GM21390 (cell line): ENCODE measurements around the gene TOM1L2.
"Not testable (repeated sequence)": the region's sequence is repeated elsewhere in the genome, so short reads cannot be mapped to it uniquely, and the experiment has no call there.

Experiments used
- ATAC-seq: cut with Tn5 transposase; IDR thresholded peaks from one replicate; pipeline ENCODE4 v1.9.1; 2021; ENCODE audit not compliant: unreplicated experiment

The TOM1L2 gene

DNA sequence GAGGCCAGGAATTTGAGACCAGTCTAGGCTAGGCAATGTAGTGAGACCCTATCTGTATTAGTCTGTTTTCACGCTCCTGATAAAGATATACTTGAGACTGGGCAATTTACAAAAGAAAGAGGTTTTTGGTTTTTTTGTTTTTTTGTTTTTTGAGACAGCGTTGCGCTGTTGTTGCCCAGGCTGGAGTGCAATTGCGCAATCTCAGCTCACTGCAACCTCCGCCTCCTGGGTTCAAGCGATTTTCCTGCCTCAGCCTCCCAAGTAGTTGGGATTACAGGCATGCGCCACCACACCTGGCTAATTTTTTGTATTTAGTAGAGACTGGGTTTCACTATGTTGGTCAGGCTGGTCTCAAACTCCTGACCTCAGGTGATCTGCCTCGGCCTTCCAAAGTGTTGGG lies 23.7 kb upstream of the TOM1L2 start:
- not testable (repeated sequence) for ATAC-seq

DNA sequence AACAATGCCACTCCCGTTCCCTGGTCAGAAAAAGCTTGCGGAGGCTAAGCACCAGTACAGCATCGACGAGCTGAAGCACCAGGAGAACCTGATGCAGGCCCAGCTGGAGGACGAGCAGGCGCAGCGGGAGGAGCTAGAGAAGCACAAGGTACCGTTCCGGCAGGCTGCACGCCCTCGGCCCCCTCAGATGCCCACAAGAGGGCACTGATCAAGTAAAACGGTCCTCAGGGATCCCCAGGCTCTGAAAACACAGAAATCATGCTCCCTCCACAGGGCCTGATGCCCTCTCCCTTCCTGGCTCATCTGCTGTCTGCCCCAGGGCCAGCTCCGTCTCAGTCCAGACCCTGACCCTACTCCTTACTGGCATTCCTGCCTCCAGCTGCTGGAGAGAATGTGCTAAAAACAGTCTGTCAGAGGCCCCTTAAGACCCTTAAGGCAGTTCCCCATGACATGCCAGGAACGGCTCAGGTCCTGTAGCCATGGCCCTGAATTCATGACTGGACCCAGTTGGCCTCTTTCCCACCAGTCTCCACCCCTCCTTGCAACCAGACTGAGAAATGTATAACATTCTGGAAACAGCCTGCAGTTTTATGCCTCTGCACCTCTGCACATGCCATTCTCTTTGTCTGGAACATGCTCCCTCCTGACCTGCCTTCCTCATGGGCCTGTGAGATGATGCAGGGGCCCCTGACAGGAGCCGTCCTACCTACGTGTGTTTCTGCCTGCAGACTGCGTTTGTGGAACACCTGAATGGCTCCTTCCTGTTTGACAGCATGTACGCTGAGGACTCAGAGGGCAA lies 22.3 kb upstream of the TOM1L2 start:
- ATAC-seq: no peak

DNA sequence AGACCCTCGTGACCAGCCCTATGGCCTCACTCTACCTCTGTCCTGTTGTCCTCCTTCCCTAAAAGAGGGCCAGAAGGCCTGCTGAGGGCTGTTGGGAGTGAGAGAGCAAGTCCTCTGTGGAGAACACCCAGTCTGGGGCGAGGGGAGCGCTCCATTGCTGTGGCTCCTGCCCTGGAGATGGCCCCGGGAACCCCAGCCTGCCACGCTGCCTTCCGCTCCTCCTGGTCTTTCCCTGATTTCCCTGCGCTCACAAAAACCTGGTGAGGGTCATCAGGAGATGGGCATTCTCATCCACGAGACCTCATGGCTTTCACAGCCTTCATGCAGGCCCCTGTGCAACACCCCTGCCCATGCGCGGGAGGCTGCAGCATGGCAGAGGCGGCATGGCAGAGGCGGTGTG lies 21.7 kb upstream of the TOM1L2 start:
- no peak for ATAC-seq

DNA sequence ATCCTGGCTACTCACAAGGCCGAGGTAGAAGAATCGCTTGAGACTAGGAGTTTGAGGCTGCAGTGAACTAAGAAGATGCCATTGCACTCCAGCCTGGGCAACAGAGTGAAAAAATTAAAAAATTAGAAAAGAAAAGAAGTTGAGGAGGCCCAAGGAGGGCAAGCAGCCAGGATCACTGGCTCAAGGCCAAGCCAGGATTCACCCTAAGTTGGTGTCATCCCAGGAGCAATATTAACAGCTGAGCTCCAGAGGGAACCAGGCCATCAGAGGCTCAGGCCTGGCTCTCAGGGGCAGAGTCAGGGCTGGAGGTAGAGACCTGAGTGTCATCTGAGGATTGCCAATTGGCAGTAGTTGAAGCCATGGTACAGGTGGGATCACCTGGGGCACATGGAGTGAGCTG lies 21.2 kb upstream of the TOM1L2 start:
- ATAC-seq: no peak

DNA sequence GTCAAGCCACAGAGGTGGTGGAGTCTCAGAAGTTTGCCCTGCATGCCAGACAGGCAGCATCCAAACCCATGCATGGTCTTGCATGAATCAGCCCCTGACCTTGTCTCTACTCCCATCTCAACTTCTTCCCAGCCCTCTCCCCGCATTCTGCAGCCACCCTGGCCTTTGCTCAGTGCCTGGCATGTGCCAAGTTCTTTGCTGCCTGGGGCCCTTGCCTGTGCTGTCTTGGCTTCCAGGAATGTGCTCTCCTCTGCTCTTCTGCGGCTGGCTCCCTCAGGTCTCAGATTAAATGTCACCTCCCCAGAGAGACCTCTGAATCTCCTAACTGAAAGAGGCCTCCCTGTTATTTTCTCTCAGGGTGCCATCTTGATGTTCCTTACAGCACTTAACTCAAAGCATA lies 18.1 kb upstream of the TOM1L2 start:
- ATAC-seq: no peak

DNA sequence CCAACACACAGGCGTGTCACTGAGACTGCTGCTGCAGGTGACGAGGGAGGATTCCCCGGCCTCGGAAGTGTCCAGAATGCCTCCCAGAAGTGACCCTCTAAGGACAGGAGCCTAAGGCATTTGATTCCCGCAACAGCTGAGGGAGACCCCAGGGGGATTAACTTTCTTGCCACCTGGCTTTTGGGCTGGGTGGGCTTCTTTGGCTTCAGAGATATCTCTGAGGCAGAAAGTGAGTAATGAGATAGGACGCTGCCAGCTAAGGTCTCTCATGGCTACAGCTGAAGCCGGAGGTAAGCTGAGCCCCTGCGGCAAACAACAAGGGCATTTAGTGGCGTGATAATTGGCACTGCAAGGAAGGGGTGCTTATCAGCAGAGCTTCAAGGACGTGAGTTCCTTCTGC lies 17.4 kb upstream of the TOM1L2 start:
- no peak for ATAC-seq

DNA sequence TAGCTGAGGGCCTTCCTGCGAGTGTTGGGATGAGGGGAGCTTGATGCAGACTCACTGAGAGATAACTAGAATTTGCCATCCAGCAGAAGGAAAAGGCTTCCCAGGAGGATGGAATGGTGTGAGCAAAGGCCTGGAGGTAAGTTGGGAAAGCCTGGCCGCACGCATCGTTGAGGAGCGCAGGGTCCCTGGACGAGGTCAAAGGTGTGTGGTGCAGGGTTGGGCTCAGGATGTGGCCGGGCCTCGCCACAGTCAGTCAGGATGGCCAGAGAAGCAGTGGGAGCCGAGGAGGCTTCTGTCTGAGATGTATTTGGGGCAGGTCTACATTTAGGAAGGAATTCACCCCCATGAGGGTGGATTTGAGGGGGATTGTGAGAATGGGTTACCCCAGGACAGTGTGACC lies 16.9 kb upstream of the TOM1L2 start:
- ATAC-seq: no peak

DNA sequence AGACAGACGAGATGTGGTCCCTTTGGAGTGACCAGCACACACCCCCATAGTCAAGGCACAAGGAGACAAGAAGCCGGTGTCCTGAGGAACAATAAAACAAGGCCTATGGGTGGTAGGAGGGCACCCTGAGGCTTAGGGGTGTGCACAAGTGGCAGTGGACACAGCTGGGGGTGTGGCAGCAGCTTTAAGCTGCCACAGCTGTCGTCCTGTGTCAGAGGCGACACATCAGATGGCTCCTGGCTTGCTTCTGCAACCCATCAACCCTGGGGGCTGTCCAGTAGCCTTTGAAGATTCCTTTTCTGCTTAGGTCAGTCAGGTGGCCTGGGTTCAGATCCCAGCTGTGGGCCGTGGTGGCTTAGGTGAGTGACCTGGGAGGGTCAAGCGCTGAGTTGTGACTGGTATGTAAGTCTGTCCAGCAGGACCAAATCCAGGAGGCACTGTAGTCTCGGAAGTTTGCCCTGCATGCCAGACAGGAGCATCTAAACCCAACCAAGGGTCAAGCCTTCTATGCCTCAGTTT lies 16.3 kb upstream of the TOM1L2 start:
- no peak for ATAC-seq

DNA sequence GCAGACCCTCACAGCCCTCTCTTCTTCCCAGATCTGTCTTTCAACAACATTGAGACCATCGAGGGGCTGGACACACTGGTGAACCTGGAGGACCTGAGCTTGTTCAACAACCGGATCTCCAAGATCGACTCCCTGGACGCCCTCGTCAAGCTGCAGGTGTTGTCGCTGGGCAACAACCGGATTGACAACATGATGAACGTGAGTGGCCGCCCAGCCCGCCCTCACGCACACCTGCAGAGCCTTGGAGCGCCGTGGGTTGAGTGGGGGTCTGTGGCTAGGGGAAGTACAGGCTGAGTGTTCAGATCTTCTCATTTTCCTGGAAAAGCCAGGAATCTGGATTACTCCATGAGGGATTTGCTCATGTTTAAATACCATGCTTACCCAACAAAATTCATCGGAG lies 15.7 kb upstream of the TOM1L2 start:
- ATAC-seq: no peak

DNA sequence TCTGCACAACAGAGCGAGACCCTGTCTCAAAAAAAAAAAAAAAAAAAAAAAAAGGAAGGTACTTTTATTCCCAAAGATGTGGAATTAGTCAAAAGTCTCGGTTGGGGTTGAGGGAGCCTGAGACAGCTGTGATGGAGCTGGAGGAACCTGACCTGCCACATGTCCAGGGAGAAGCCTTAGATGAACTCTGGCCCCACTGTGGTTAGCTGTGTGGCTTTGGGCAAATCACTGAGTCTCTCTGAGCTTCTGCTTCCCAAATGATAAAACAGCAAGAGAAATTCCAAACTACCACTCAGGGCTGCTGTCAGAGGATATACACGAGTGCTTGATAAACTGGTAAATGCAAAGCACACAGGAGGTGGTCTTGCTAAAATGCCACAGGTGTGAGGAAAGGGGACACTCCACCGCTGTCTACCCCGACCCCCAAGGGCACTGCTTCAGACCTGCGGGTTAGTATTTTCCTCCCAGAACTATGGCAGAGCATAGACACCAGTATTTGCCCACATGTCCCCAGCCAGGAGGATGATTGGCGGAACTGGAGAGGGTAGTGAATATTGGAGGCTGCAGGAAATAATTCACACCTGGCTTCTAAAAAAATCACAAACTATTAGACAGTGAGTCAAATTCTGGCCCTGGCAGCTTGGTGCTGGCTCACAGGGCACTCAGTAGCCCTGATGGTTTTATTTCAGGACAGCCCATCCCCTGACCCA lies 15.1 kb upstream of the TOM1L2 start:
- no peak for ATAC-seq

DNA sequence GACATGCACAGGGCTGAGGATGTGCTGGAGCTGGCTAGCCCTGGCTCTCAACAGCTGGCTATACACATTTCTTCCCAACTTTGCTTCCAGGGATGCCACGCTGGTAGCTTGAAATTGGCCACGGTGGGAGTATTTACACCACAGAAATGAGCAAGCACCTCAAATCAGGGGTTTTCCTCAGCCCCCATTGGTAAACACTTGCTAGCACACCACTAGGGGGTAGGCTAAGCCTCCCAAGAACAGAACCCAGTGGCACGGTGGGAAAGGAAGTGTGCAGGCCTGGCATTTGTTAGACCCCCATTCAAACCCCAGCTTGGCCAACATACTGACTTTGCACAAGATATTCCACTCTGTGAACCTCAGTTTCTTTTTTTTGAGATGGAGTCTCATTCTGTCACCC lies 13.4 kb upstream of the TOM1L2 start:
- ATAC-seq: no peak

DNA sequence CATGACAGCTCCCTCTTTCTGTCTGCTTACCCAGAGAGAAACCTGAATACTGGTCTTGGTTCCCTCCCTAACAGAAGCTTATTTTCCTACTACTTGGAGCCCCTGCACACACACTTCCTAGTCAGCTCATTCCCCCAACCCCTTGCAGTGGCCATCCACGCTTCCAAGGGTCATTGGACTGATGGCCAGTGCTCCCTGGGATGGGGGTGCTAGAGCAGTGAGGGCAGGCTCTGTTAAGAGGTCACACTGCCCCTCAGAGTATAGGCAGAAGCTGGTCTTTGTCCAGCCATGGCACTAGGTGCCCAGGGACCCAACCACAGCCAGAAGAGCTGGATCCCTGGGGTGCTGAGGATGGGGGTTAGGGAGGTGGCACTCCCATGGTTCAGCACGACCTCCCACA lies 13.0 kb upstream of the TOM1L2 start:
- ATAC-seq: no peak

DNA sequence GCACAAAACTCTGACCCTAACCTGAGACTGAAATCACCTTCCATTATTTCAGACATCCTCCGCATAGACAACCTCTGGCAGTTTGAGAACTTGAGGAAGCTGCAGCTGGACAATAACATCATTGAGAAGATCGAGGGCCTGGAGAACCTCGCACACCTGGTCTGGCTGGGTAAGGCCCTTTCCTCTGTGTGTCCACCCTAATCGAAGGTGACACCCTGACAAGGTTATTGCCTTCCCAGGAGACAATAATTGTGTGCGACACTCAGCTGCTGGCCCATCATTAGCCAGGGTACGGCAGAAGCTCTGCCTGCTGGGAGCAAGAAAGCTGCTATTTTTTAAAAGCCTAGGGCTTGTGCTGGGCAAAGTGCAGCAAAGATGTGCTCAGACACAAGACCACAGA lies 11.6 kb upstream of the TOM1L2 start:
- no peak for ATAC-seq

DNA sequence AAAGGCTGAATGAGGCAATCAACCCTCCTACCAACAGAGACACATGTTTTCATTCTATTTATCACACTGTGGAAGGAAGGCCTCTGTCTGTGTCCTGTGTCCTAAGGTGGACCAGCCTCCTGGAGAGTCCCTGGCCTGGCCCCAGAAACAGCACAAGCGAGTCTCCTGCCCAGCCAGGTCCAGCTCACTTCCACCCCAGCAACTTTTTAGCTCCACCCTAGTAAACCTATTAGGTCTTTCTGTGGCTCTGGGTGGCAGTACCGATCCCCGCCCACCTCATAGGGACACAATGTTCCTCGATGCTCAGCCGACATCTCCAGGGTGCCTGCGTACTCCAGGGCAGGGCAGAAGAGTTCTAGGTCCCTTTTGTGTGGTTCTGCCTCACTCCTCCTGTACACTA lies 11.2 kb upstream of the TOM1L2 start:
- no peak for ATAC-seq

DNA sequence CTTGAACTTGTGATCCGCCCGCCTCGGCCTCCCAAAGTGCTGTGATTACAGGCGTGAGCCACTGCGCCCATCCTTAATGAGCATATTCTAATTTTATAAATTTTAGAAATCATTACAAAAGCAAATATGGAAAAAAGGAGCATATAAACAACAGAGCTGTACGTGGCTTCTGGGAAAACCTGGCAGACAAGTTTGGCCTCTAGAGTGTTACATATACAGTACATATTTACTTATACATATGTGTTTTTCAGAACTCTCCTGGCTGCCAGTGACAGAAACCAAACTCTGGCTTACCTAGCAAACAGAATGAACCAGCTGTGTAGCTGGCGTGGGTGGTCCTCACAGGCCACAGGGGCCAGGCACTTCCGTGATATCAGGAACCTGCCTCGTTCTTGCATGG lies 10.6 kb upstream of the TOM1L2 start:
- ATAC-seq: no peak

DNA sequence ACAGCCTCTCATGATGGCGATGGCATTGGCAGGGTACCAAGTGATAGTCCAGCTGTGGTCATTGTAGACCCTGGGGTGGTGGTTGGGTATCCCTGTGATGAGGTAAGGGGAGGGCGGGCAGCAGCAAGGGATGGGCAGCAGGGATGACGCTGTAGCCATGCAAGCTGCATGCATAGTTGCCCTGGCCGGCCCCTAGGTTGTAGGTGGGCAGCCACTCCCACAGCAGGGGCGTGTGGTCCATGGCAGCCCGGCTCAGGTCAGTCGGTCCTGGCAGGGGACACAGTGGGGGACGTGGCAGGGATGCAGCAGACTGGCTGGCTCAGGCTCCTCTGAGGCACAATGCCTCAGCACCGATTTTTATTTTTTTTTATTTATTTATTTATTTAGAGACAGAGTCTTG lies 9.1 kb upstream of the TOM1L2 start:
- ATAC-seq: no peak

DNA sequence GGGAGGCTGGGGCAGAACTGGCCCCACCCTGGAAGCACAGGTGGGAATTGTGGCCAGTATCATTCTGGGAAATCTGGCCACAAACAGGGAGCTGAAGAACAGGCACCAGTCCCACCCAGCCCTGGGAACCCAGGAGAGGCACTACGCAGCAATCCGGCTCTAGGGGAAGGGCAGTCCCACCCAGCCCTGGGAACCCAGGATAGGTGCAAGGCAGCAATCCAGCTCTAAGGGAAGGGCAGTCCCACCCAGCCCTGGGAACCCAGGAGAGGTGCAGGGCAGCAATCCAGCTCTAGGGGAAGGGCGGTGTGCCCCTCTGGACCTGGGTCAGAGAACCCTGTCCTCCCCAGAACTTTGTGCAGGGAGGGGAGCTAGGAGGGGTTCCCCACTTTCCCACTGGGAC lies 7.6 kb upstream of the TOM1L2 start:
- no peak for ATAC-seq

DNA sequence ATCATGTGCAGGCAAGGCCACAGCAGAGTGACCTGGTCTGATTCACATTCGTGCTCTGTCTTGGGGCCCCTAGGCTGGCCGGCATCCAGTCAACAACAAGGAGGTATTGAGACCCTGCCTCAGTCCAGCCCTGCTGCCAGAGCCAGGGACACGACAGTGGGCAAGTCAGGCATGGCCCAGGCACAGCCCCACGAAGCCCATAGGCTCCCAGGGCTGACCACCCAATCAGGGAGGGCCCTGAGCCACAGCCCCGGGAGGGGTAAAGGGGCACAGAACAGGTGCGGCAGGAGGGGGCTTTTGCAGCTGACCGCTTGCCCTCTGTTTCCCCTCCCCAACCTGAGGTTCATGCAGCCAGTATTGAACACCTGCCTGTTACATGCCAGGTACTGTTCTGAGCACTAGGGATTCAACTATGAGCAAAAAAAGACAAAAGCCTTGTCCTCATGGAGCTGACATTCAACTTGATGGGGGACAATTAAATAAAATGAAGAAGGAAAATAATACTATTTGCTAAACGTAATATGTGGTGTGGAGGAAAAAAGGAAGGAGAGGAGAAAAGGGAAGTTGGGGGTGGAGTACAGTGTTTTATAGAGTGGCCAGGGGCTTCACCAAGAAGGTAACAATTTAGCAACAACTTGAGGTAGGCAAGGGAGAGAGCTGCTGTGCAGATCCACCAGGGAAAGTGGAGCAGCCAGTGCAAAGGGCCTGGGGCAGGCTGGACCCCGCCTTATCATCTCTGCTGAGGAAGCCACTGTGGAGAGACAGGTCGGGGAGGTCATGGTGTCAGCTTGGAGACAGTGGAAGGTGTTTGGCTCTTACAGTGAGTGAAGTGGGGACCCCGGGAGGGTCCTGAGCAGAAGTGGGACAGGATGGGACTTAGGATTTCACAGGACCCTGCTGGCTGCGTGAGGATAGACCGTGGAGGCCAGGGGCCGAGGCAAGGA lies 6.6 kb upstream of the TOM1L2 start:
- no peak for ATAC-seq

DNA sequence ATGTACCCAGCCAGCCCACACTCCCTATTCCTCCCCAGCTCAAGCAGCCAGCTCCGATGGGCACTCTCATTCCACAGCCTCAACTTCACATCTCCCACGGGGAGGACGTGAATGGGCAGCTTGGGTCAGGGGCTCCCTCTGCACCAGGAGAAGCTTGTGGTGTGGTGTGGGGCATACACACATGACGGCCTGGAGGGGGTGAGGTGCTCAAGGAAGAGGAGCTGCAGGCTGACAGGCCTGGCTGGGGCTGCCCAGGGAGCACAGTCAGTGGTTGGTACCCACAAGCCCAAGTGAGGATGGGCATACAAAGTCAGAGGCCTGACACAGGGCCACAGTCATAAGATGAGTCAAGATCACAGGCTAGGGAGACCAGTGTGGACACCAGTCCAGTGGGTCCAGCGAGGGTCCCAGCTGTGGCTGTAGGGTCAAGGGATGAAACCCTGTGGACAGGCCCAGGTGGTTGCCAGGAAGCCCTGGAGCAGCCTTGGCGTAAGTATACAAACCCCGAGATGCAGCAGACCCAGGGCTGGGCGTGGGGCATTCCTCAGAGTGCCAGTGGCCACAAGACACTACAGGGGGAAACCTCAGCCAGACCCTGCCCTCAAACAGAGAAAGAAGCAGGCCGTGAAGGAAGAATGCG lies 4.9 kb upstream of the TOM1L2 start:
- no peak for ATAC-seq

DNA sequence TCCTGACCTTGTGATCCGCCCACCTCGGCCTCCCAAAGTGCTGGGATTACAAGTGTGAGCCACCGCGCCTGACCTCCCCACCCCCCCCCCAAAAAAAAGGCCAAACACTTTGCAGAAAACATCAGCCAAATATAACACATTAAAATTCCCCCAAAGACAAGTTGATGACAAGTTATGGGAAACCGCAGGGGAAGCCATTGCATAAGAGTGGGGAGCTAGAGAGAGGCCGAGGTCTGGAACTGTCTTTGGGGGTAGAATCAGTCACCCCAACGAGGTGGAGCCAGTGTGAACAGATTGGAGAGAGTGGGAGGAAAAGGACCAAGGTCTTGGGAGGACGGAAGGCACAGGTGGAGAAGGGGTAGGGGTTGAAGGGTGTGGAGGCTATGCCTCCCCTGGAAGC lies 3.2 kb upstream of the TOM1L2 start:
- ATAC-seq: no peak

DNA sequence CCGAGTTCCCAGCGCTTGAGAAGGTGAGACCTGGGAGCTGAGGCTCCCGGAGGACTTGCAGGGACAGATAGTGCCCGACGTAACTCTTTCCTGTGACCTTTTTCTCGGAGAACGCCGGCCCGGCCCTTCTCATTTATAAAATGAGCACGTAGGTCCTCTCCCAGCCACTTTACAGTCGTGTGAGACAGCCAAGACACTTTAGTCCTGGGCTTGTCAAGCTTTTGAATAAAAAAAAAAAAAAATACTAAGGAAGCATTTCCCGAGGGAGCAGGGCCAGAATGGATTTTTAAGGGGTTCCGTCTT lies 703 bp upstream of the TOM1L2 start:
- ATAC-seq: no peak
